ENCODE results near the gene CCS.
"Not testable (repeated sequence)": the region's sequence is repeated elsewhere in the genome, so short reads cannot be mapped to it uniquely, and the experiment has no call there.

DNA sequence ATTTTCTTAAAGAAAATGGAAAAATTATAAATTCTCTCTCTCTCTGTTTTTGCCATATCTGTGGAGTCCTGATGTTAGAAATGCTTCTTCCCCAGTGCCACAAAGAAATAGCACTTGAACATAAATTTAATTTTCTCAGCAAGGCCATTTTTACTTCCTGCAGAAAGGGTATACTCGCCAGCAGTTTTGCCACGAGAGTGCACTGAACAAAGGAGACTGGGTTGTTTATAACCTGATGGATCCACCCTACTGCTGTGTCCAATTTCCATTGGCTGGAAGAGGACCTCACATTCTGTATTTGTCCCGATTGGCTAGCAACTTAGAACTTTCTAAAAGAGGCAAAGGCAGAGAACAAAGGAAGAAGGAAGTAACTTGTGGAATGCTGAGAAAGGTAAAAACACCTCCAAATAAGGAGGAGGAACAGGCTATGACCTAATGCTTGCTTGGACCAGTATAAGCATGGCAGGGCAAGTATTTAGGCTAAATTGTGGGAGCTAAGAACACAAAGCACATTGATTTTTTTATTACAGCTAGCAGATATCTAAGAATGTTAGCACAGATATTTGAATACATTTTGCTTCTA lies 10.3 kb upstream of the CCS start:
- TF ChIP-seq, protein P1, sequence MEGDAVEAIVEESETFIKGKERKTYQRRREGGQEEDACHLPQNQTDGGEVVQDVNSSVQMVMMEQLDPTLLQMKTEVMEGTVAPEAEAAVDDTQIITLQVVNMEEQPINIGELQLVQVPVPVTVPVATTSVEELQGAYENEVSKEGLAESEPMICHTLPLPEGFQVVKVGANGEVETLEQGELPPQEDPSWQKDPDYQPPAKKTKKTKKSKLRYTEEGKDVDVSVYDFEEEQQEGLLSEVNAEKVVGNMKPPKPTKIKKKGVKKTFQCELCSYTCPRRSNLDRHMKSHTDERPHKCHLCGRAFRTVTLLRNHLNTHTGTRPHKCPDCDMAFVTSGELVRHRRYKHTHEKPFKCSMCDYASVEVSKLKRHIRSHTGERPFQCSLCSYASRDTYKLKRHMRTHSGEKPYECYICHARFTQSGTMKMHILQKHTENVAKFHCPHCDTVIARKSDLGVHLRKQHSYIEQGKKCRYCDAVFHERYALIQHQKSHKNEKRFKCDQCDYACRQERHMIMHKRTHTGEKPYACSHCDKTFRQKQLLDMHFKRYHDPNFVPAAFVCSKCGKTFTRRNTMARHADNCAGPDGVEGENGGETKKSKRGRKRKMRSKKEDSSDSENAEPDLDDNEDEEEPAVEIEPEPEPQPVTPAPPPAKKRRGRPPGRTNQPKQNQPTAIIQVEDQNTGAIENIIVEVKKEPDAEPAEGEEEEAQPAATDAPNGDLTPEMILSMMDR (IDR thresholded peaks at IDR 0.05): not testable (repeated sequence)
- TF ChIP-seq POLR2A (IDR thresholded peaks at IDR 0.05): not testable (repeated sequence)

Measured in body of pancreas (tissue), 4 donors.